GM18868 (cell line): ENCODE results near the gene SLC7A7.
A peak's percentile ranks its signal among the peaks of the same experiment; 100 is the strongest.
"Not testable (repeated sequence)": the region's sequence is repeated elsewhere in the genome, so short reads cannot be mapped to it uniquely, and the experiment has no call there.

Experiments used
- ATAC-seq: cut with Tn5 transposase; IDR thresholded peaks from one replicate; pipeline ENCODE4 v1.9.1; 2021; ENCODE audit warnings: mild to moderate bottlenecking, moderate library complexity; ENCODE audit not compliant: unreplicated experiment

SLC7A7 gene

GRCh38 chr14:22794551-22794951 lies 20.7 kb downstream of the SLC7A7 start:
- ATAC-seq: peak; percentile 77

- no peak for ATAC-seq
These were observed 21.3 kb downstream of the SLC7A7 start for GRCh38 chr14:22793976-22794375.

- not testable (repeated sequence) for ATAC-seq
These were observed 21.7 kb downstream of the SLC7A7 start for GRCh38 chr14:22793550-22793949.

- no peak for ATAC-seq
These were observed 23.1 kb downstream of the SLC7A7 start for GRCh38 chr14:22792158-22792557.

- no peak for ATAC-seq
These were observed 23.9 kb downstream of the SLC7A7 start for GRCh38 chr14:22791301-22791700.

- ATAC-seq: no peak
These were observed 28.6 kb downstream of the SLC7A7 start for GRCh38 chr14:22786685-22787084.

GRCh38 chr14:22781301-22781991 lies 33.8 kb downstream of the SLC7A7 start:
- ATAC-seq: no peak

GRCh38 chr14:22780941-22781300 lies 34.3 kb downstream of the SLC7A7 start:
- no peak for ATAC-seq

- no peak for ATAC-seq
These were observed 35.0 kb downstream of the SLC7A7 start for GRCh38 chr14:22780105-22780679.

- no peak for ATAC-seq
These were observed 37.2 kb downstream of the SLC7A7 start for GRCh38 chr14:22778084-22778483.

GRCh38 chr14:22776849-22777248 lies 38.4 kb downstream of the SLC7A7 start:
- ATAC-seq: not testable (repeated sequence)

- no peak for ATAC-seq
These were observed 39.0 kb downstream of the SLC7A7 start for GRCh38 chr14:22776215-22776614.

- no peak for ATAC-seq
These were observed 41.1 kb downstream of the SLC7A7 start for GRCh38 chr14:22774011-22774706.

GRCh38 chr14:22773162-22774010 lies 41.8 kb downstream of the SLC7A7 start:
- no peak for ATAC-seq

GRCh38 chr14:22772725-22773124 lies 42.5 kb downstream of the SLC7A7 start:
- ATAC-seq: no peak

- no peak for ATAC-seq
These were observed 44.6 kb downstream of the SLC7A7 start for GRCh38 chr14:22770481-22771187.

GRCh38 chr14:22769369-22769768 lies 45.9 kb downstream of the SLC7A7 start:
- no peak for ATAC-seq

- ATAC-seq: no peak
These were observed 46.3 kb downstream of the SLC7A7 start for GRCh38 chr14:22768947-22769346.

GRCh38 chr14:22767323-22767589 lies 48.0 kb downstream of the SLC7A7 start:
- ATAC-seq: no peak

GRCh38 chr14:22766457-22767322 lies 48.5 kb downstream of the SLC7A7 start, which contains the start of gene OXA1L:
Gene OXA1L, plus strand, starts transcription at chr14:22766688. Its CDS starts 14 bp downstream, at chr14:22766702.
- ATAC-seq: peak; percentile 79
